GM18951 (cell line): ENCODE measurements around the gene PLCG2.

ENCODE experiments used
- POLR2A ChIP-seq: IDR thresholded peaks from 4 replicates; pipeline ENCODE4 v1.6.1; 2011; ENCODE audit warnings: mild to moderate bottlenecking; ENCODE audit not compliant: insufficient read length, insufficient read depth; ENCODE audit errors: extremely low read depth
- in situ Hi-C: fragments of 300-500 bp; cut with MboI; formaldehyde crosslinking; loops from one replicate; pipeline ENCODE4 v1.12.0; 2022; ENCODE audit warnings: low sequenced_read_pairs, mixed read lengths, inconsistent platforms; ENCODE audit not compliant: unreplicated experiment

Gene PLCG2

GRCh38 chr16:81881228-81881627, 102.1 kb downstream of the PLCG2 start:
- in situ Hi-C loops, result no loop called here

GRCh38 chr16:81882559-81882958, 103.5 kb downstream of the PLCG2 start:
- in situ Hi-C loops, result no loop called here
- no peak for TF ChIP-seq POLR2A

More at GRCh38 chr16:81881228-81881627, 102.1 kb downstream of the PLCG2 start:
- no peak for TF ChIP-seq POLR2A

- in situ Hi-C loops, result no loop called here
- TF ChIP-seq POLR2A, result no peak
Observed at GRCh38 chr16:81883235-81883634, 104.1 kb downstream of the PLCG2 start.

- no peak for TF ChIP-seq POLR2A
- in situ Hi-C loops, result no loop called here
Observed at GRCh38 chr16:81885976-81886586, 107.0 kb downstream of the PLCG2 start.

GRCh38 chr16:81888520-81889394, 109.7 kb downstream of the PLCG2 start:
- in situ Hi-C loops, result no loop called here
- TF ChIP-seq POLR2A, result no peak

- in situ Hi-C loops, result no loop called here
- TF ChIP-seq POLR2A, result no peak
Observed at GRCh38 chr16:81891736-81892364, 112.8 kb downstream of the PLCG2 start.

- no peak for TF ChIP-seq POLR2A
- in situ Hi-C loops, result no loop called here
Observed at GRCh38 chr16:81894592-81894991, 115.5 kb downstream of the PLCG2 start.

GRCh38 chr16:81896902-81897301, 117.8 kb downstream of the PLCG2 start:
- TF ChIP-seq POLR2A, result no peak
- in situ Hi-C loops, result no loop called here

GRCh38 chr16:81899601-81900000, 120.5 kb downstream of the PLCG2 start:
- no peak for TF ChIP-seq POLR2A
- in situ Hi-C loops, result no loop called here

- no peak for TF ChIP-seq POLR2A
- in situ Hi-C loops, result no loop called here
Observed at GRCh38 chr16:81900014-81900413, 120.9 kb downstream of the PLCG2 start.

GRCh38 chr16:81900456-81900855, 121.4 kb downstream of the PLCG2 start:
- in situ Hi-C loops, result no loop called here

GRCh38 chr16:81901484-81901883, 122.4 kb downstream of the PLCG2 start:
- in situ Hi-C loops, result no loop called here
- TF ChIP-seq POLR2A, result no peak

More at GRCh38 chr16:81900456-81900855, 121.4 kb downstream of the PLCG2 start:
- no peak for TF ChIP-seq POLR2A

GRCh38 chr16:81902025-81902424, 122.9 kb downstream of the PLCG2 start:
- in situ Hi-C loops, result no loop called here
- TF ChIP-seq POLR2A, result no peak
